Fibroblast of pulmonary artery (primary cell): ENCODE data around the gene HMGXB3.
"Not testable (repeated sequence)": the region's sequence is repeated elsewhere in the genome, so short reads cannot be mapped to it uniquely, and the experiment has no call there.

Experiments
- DNase-seq: peaks from one replicate; pipeline ENCODE4 v3.0.0-alpha.2; 2010; ENCODE audit warnings: low read depth
- H3K4me3 ChIP-seq: replicated peaks from 2 replicates; pipeline ENCODE4 v1.5.1; 2011; ENCODE audit warnings: low read depth, mild to moderate bottlenecking, control low read depth, low read length, moderate library complexity
- TF ChIP-seq, protein P1 (sequence below): IDR thresholded peaks from 2 replicates; pipeline ENCODE4 v1.5.1; 2011; ENCODE audit warnings: mild to moderate bottlenecking, control low read depth, low read length, inconsistent platforms; ENCODE audit errors: missing control alignments

Gene HMGXB3

DNA sequence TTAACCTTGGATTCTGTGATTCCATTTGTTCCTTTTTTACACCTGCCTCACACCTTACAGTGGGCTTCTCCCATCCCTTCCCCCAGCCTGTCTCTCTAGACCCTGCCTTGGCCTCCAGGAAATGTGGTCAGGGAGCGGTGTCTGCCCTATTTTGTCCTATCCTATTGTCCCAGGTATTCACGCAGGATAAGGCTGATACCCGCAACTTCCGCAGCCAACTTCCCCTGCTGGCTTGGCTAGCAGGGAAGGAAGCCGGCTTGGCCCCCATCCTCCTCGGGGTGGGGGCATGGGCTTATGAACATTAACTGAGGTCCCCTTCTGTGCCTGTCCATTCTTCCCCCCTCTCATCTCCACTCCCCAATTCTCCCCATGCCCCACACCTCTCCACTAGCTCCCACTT, 82.3 kb downstream of the HMGXB3 start:
- TF ChIP-seq, protein P1, sequence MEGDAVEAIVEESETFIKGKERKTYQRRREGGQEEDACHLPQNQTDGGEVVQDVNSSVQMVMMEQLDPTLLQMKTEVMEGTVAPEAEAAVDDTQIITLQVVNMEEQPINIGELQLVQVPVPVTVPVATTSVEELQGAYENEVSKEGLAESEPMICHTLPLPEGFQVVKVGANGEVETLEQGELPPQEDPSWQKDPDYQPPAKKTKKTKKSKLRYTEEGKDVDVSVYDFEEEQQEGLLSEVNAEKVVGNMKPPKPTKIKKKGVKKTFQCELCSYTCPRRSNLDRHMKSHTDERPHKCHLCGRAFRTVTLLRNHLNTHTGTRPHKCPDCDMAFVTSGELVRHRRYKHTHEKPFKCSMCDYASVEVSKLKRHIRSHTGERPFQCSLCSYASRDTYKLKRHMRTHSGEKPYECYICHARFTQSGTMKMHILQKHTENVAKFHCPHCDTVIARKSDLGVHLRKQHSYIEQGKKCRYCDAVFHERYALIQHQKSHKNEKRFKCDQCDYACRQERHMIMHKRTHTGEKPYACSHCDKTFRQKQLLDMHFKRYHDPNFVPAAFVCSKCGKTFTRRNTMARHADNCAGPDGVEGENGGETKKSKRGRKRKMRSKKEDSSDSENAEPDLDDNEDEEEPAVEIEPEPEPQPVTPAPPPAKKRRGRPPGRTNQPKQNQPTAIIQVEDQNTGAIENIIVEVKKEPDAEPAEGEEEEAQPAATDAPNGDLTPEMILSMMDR = no peak
- no peak overlapping the region for H3K4me3 ChIP-seq
- no peak for DNase-seq

DNA sequence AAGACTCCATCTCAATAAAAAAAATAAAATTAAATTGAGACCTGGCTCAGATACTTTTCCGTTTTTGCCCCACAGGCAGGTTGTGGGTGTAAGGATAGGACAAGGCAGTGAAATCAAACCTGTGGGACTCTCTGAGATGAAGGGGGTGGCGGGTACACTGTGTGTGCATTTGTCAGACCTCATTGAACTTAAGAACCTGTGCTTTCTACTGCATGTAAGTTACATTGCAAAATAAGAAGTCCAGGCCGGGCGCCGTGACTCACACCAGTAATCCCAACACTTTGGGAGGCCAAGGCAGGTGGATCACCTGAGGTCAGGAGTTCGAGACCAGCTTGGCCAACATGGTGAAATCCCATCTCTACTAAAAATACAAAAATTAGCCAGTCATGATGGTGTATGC, 84.2 kb downstream of the HMGXB3 start:
- not testable (repeated sequence) for H3K4me3 ChIP-seq, DNase-seq

DNA sequence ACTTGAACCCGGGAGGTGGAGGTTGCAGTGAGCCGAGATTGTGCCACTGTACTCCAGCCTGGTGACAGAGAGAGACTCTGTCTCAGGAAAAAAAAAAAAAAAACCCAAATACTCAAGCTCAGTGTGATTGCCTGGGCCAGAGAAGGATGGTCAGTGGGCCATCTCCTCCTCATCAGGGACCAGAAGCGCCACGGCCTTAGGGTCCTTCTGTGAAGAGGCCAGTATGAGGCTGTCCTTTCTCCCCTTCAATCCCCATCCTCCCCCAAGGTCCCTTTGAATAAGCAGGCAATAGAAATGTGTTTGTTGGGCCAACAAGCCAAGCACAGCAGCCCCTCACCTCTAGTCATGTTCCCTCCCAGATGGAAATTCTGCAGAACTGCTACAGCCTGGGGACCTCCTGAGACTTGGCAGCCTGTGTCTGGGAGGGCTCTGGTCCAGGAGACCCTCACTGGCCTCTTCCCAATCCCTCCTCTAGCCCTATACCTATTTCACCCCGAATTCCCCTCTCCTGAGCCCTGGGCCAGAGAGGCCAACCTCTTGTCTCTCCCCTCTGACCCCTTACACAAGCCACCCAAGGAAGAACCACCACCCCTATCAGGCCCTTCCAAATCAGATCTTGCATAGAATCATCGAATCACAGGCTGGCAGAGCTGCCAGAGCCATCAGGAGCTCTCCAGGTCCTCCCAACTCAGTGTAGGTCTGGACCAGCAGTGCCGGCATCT, 84.8 kb downstream of the HMGXB3 start:
- TF ChIP-seq, protein P1 = no peak
- H3K4me3 ChIP-seq = no peak overlapping the region
- no peak for DNase-seq

DNA sequence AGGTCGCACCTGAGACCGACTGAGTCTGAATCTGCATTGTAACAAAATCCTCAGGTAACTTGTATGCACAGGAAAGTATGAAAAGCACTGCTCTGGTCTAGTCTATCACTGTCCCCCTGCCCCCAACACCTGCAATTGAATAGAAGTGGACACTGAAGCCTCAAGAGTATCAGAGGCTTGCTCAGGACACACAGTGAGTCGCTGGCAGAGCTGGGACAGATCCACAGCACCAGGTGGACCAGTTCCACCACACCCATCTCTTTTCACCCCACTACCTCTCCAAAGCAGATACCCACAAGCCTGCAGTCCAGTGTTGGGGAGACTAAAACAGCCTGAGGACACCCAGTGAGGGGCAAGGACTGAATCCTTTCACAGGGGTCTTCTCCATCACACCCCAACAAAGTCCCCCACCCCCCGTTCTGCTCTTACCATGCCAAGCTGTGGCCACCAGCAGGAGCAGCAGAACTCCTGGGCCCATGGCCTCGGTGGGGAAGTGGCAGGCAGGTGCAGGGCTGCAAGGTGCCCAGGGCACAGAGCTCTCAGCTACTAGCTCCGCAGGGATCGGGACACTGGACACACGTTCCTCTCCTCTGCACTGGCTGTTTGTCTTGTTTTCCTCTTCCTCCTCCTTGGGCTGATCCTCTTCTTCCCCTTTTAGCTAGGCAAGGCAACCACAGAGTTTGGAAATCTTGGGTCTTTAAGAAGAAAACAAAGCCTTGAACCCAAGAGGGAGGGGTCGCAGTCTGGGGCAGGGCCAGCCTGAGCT, 85.6 kb downstream of the HMGXB3 start, which contains the start of gene CSF1R:
CSF1R (minus strand) TSS at position 605 of the 766 bp plus-strand sequence; CDS start at position 478, 127 bp downstream.
- no peak within 1 kb of the TSS for H3K4me3 ChIP-seq
- no peak for DNase-seq

DNA sequence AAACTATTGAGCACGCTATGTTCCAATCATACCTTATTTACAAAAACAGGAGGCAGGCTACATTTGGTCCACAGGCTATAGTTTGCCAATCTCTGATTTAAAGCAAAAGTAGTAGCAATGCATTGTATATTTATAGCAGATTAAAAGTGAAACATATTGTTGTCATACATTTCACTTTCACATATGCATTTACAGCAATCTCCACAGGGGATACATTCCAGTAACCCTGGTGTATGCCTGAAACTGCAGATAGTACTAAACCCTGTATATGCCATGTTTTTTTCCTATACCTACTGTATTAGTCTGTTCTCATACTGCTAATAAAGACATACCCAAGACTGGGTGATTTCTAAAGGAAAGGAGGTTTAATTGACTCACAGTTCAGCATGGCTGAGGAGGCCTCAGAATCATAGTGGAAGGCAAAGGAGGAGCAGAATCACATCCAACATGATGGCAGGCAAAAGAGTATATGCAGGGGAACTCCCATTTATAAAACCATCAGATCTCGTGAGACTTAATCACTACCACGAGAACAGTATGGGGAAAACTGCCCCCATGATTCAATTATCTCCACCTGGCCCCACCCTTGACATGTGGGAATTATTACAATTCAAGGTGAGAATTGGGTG, 91.7 kb downstream of the HMGXB3 start:
- no peak for DNase-seq
- no peak overlapping the region for H3K4me3 ChIP-seq
- TF ChIP-seq, protein P1 = no peak

More for the DNA sequence above, 85.6 kb downstream of the HMGXB3 start, which contains the start of gene CSF1R:
- TF ChIP-seq, protein P1 = no peak

DNA sequence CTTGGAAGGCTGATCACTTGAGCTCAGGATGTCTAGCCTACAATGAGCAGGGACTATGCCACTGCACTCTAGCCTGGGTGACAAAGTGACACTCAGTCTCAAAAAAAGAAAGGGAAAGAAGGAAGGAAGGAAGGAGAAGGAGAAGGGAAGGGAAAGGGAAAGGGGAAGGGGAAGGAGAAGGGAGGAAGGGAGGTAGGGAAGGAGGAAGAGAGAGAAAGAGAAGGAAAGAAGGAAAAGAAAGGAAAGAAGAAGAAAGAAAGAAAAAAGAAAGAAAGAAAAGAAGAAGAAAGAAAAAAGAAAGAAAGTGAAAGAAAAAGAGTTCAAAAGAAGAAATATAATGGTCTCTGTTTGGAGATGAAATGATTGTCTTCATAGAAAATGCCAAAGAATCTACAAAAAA, 96.6 kb downstream of the HMGXB3 start:
- TF ChIP-seq, protein P1 = no peak
- no peak overlapping the region for H3K4me3 ChIP-seq
- no peak for DNase-seq

DNA sequence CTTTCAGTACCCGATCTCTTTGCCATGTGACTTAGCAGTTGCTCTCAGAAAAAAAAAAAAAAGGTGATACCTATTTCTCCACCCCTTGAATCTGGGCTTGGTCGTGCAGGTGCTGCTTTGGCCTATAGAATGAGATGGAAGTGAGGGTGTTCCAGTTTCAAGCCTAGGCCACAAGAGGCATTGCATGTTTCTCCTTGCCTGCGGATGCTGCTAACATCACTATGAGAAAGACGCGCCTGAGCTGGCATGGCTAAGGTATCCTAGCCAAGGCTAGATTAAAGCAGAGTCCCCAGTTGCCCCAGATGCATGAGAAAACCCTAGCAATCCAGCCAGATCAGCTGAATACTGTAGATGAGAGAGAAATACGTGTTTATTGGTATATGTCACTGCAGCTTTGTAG, 100.5 kb downstream of the HMGXB3 start:
- DNase-seq = no peak
- H3K4me3 ChIP-seq = no peak overlapping the region
- TF ChIP-seq, protein P1 = no peak
